ENCODE results near the gene ADCY9.
"Not testable (repeated sequence)": the region's sequence is repeated elsewhere in the genome, so short reads cannot be mapped to it uniquely, and the experiment has no call there.

Gene ADCY9

DNA sequence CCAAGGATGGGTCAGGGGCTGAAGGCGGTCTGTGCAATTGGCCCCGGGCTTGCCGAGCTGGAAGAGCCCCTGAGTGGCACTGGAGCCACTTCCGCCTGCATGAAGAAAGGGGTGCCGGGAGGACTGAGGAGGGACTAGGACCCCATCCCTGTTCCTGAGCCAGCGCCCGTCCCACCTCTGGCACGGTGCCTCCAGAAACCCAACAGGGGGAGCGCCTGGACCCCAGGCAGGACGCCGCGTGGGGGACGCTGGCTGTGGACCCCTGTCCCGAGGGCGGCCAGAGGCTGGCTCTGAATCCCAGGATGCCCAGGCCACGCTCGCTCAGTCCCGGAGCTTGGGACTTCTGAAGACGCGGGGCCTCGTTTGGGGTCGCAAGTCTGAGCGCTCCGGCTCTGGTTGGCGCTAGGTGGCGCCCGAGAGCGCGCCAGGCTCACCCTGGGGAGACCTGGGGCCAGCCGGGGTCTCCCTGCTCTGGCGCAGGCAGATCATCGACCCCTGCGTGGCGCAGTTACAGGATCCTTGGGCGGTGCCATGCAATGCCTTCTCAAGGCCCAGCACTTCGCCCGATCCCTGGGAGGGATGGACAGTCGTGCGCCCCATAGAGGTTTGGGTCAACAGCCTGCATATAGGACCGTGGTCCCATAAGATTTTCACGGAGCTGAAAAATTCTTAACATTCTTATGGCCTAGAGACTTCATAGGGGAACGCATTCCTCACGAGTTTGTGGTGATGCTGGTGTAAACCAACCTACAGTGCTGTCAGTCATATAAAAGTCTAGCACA, 177.2 kb downstream of the ADCY9 start:
- DNase-seq (ENCODE audit: low spot score) = peak; percentile 89
- peak; percentile 73 for TF ChIP-seq CTCF (IDR thresholded peaks at IDR 0.05; ENCODE audit: borderline replicate concordance, control extremely low read depth, extremely low read depth, insufficient read depth, missing control alignments)
- in situ Hi-C loops (cut with MboI; ENCODE audit: low sequenced_read_pairs, unreplicated experiment) = no loop called here

DNA sequence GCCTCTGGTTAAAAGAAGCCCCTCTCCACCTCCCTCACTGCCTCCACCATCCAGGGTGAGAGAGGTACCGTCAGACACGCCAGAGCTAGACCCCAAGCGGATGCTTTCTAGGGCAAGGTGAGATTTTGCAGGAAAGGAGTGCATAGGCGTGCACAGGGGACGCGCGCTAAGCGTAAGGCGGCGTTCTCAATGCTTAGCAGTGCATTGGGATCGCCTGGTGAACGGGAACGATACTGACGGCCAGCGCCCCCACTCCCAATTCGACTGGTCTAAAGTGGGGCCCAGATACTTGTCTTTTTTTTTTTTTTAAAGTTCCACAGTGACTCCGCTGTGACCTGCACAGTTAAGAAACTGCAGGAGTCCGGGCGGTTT, 177.8 kb downstream of the ADCY9 start:
- TF ChIP-seq CTCF (IDR thresholded peaks at IDR 0.05; ENCODE audit: borderline replicate concordance, control extremely low read depth, extremely low read depth, insufficient read depth, missing control alignments) = no peak
- in situ Hi-C loops (cut with MboI; ENCODE audit: low sequenced_read_pairs, unreplicated experiment) = no loop called here

GRCh38 chr16:3937066-3937875, 179.0 kb downstream of the ADCY9 start:
- DNase-seq (ENCODE audit: low spot score) = no peak
- in situ Hi-C loops (cut with MboI; ENCODE audit: low sequenced_read_pairs, unreplicated experiment) = no loop called here
- no peak for TF ChIP-seq CTCF (IDR thresholded peaks at IDR 0.05; ENCODE audit: borderline replicate concordance, control extremely low read depth, extremely low read depth, insufficient read depth, missing control alignments)

More for the DNA sequence above, 177.8 kb downstream of the ADCY9 start:
- no peak for DNase-seq (ENCODE audit: low spot score)

DNA sequence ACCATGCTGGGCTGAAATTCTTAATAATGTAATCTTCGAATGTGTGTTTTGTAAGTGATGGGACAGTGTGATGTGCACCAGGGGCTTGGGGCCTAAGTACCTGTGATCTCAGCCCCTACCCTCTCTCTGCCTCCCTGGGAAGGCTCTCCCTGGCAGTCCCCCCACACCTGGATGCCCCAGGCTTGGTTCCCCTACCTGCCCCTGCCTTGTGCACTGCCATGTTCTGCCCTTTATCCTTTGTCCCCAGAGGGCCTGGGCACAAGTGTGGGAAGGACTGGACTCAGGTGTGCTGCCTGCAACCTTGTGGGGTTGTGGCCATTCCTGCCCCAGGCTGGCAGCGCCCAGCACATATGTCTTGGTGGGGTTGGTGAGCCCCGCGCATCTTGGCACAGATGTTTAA, 180.3 kb downstream of the ADCY9 start:
- DNase-seq (ENCODE audit: low spot score) = no peak
- in situ Hi-C loops (cut with MboI; ENCODE audit: low sequenced_read_pairs, unreplicated experiment) = no loop called here
- TF ChIP-seq CTCF (IDR thresholded peaks at IDR 0.05; ENCODE audit: borderline replicate concordance, control extremely low read depth, extremely low read depth, insufficient read depth, missing control alignments) = no peak

DNA sequence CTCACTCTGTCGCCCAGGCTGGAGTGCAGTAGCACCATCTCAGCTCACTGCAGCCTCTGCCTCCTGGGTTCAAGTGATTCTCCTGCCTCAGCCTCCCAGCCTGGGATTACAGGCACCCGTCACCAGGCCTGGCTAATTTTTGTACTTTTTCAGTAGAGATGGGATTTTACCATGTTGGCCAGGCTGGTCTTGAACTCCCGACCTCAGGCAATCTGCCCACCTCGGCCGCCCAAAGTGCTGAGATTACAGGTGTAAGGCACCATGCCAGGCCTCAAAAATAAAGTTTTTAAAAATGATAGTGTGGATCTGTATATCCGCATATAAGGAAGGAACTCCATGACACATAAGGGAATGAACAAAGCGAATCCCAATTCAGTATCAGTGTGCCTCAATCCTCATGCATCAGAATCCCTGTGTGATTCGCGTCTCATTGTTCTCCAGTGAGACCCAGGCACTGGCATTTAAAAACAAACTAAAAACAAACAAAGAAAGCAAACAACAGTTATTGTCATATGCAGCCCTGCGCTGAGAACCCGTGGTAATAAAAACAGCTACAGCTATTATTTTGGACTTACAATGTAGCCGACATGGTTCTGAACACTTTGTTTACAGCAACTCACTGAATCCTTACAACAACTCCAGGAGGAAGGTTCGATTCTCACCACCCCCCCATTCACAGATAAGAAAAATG, 181.6 kb downstream of the ADCY9 start:
- TF ChIP-seq CTCF (IDR thresholded peaks at IDR 0.05; ENCODE audit: borderline replicate concordance, control extremely low read depth, extremely low read depth, insufficient read depth, missing control alignments) = no peak
- in situ Hi-C loops (cut with MboI; ENCODE audit: low sequenced_read_pairs, unreplicated experiment) = no loop called here
- DNase-seq (ENCODE audit: low spot score) = no peak

DNA sequence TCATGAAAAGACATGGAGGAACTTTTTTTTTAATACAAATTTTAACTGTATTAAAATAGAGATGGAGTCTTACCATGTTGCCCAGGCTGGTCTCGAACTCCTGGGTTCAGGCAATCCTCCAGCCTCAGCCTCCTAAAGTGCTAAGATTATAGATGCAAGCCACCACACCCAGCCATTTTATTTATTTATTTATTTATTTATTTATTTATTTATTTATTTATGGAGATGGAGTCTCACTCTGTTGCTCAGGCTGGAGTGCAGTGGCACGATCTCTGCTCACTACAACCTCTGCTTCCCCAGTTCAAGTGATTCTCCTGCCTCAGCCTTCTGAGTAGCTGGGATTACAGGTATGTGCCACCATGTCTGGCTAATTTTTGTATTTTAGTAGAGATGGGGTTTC, 189.1 kb downstream of the ADCY9 start:
- DNase-seq (ENCODE audit: low spot score); in situ Hi-C loops (cut with MboI; ENCODE audit: low sequenced_read_pairs, unreplicated experiment): not testable (repeated sequence)
